GM19240 (cell line): ENCODE results near the gene DLG4.
A peak's percentile ranks its signal among the peaks of the same experiment; 100 is the strongest.
"Not testable (repeated sequence)": the region's sequence is repeated elsewhere in the genome, so short reads cannot be mapped to it uniquely, and the experiment has no call there.

Source experiments
- DNase-seq: peaks from one replicate; pipeline ENCODE4 v3.0.0; 2011; ENCODE audit warnings: low spot score; ENCODE audit not compliant: insufficient read length

Gene DLG4

DNA sequence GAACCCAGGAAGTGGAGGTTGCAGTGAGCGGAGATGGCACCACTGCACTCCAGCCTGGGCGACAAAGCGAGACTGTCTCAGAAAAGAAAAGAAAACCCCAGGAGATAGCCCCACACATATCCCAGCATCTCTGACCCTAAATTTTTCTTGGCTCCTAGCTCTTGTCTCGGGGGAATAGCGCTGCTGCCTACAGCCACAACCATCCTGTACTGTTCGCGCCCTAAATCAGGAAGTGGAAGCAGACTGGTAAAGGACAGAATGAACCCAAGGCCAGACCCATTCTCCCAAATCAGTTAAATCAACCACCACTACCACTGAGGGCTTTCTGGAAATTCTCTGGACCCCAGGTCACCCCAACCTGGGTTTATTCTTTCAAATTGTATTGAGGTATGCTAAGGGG, 30.2 kb upstream of the DLG4 start:
- no peak for DNase-seq

- DNase-seq = no peak
These were observed 29.6 kb upstream of the DLG4 start for GRCh38 chr17:7249214-7249613.

GRCh38 chr17:7248796-7249195, 29.2 kb upstream of the DLG4 start:
- no peak for DNase-seq

DNA sequence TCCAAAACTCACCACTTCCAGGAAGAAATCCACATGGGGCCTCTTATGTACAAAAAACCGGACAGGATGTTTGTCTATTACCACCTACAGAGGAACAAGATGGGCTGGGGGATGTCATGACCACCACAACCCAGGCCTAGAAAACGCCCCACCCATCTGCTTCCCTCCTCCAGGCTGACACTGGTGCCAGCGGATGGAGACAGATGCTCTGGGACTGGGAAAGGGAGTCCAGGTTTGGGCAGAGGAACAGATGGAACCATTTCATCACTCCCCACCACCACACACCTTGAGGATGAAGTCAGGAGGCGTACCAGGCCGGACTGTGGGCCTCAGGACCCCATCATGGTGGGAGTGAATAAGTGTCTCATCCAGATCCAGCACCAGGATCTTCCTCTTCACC, 27.1 kb upstream of the DLG4 start:
- no peak for DNase-seq

DNA sequence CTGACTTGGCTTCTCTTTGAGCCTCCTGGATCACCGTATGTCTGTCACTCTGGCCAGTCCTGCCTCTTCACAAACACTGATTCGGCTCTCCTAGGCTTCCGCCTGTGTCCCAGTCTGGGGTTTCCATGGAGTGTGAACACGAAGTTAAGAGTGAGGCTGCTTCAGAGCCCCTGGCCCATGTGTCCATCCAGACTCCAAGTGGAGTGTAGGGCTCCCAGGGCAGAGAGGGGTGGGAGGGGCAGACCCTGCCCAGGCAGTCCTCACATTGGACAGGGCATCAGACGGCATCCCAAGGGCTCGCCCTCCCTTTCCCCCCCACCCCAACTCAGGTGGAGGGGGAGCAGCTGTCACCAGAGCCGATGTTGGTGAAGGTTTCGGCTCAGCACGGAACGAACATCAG, 24.2 kb upstream of the DLG4 start:
- DNase-seq = not testable (repeated sequence)

- no peak for DNase-seq
These were observed 23.8 kb upstream of the DLG4 start for GRCh38 chr17:7243453-7243729.

DNA sequence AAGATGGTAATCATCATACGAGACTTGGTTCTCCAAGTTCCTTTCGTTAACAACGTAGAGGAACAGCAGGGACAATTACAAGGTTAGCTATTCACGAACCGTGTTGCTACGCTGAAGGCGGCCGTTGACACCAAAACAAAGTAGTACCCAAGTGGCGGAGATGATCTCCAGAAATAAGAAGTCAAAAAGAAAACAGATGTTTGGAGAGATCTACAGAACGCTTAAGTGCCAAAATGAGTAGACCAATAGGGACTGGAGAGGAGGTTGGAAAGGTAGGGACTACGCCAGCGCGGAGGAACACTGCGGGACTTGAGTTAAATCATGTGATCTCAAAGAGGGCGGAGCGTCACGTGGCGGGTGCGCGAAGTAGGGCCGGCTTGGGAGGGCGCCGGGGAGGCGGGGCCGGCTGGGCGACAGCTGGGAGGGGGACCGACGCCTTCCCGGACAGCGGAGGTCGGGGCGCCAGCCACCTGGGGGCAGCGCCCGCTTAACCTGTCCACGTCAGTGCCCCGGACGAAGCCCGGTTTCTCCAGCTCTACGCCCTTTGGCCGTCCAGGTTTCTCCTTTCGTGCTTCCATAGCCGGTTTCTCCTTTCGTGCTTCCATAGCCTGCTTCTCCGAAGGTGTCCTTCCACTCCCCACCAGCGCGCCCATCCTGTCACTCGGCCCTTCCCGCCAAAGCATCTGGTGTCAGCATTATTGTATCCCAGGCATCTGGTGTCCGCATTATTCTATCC, 23.2 kb upstream of the DLG4 start:
- no peak for DNase-seq

DNA sequence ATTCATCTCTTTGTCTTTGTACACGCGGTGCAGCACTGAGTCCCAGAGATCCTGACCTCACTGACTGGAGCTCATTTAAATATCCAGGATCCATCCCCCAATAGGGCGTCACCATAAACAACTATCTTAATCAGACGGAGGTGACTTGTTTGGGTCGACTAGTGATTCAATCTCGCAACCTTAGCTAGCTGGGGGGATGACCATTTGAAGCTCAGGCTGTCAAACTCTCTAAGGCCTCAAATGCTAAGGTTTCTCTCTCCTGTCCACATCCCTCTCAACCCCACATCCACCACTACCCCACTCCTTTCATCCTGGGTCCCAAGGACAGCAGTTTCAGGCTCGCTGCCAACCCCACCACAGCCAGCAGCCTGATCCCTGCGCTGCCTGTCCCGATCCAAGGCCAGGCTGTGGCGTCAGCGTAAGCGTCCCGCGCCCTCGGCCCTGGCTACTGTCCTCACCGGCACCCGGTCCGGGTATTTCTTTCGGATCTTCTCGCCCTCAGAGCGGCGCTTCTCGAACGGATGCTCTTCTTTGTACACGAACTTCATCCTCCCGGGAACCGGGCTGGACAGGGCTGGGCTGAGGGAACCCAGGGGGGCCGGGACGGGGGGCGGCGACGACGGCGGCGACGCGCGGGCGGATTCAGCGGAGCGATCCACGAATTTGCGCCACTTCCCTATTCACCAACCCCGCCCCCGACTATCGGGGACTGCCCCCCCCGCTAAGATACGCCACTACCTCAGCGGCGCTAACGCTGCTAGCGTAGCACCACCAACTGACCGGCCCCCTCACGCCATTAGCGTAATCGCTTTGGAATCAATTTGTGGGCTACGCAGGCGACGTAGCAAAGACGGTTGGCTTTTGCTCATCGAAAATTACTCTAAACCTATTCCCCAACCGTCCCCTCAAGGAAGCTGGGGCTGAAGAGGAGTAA, 22.4 kb upstream of the DLG4 start, which contains the start of gene GABARAP:
TSS of gene GABARAP (minus strand) at position 667 of the 934 bp plus-strand sequence. CDS start at position 548, 119 bp downstream.
- DNase-seq = no peak

GRCh38 chr17:7241090-7241733, 21.6 kb upstream of the DLG4 start:
- no peak for DNase-seq

DNA sequence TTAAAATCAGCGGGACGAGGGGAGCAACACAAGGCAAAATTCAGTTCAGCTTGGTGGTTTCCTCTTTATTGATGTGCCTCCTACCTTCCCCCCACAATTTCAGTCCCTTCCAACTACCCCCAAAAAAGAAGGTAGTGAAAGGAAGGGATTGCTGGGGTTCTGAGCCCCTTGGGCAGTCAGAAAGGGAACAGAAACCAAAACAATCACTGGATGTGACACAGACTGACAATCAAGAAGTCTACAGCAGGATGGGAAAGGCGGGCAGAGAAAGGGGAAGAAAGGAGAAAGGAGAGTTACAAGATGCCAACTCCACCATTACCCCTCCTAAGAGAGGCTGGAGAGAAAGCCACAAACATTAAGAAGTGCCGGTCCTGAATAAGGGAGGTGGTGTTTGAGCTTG, 20.7 kb upstream of the DLG4 start:
- DNase-seq = no peak

GRCh38 chr17:7239091-7240027, 19.7 kb upstream of the DLG4 start, which contains the start of gene PHF23:
Gene PHF23 (minus strand): TSS chr17:7239457. CDS start chr17:7239279, 178 bp downstream.
- peak; percentile 91 for DNase-seq

DNA sequence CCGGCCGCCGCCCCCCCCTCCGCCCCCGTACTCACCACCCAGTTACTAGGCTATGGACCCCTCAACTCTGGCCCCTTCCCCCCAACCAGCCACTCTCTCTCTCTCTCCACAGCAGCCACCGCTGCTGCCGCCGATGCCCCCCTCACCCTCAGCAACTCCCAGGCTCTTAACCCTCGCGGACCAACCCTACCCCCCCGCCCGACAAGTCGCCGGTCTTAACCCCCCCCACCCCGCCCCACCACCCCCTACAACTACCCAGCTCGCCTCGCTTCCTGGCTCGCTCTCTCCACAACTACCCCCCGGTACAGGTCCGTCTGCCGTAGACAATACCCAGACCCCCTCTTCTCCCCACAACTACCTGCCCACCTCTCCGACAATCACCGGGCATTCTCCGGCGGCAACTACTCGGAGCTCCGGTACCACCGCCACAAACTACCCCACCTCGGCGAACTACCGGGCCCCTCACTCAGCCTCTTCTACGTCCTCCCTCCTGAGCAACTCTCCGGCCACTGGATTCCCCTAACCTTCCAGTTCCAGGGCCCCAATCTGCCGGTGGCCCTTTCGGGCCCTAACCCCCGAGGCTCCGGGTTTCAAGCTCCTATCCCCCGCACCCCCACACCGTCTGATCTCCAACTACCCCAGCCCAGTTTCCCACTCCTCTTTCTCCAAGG, 18.9 kb upstream of the DLG4 start:
- no peak for DNase-seq

GRCh38 chr17:7237761-7238419, 18.3 kb upstream of the DLG4 start:
- DNase-seq = peak; percentile 64

- no peak for DNase-seq
These were observed 17.7 kb upstream of the DLG4 start for GRCh38 chr17:7237266-7237760.

DNA sequence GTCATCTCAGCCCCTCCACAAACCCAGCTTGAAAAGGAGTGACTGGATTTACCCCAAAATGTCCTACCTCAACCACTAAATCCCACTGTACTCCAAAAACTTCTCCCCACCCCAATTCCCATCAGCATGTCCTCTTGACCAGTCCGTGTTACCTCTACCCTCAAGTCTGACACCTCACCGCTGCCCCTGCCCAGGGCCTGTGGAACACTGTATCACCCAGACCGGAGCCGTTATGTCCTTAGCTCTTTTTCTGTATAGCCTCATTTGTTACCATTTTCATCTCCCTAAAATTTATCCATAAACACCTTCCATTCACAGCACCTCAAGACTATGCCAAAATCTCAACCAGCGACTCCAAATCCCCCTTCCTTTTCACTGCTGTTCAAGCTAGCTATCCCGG, 17.2 kb upstream of the DLG4 start:
- no peak for DNase-seq

- no peak for DNase-seq
These were observed 16.3 kb upstream of the DLG4 start for GRCh38 chr17:7235693-7236665.

GRCh38 chr17:7234083-7234951, 14.7 kb upstream of the DLG4 start, which contains the start of gene DVL2:
Gene DVL2 (minus strand): TSS chr17:7234517. CDS start chr17:7234262, 255 bp downstream.
- peak; percentile 94 for DNase-seq
